GM18858 (cell line): ENCODE measurements around the gene MFSD12.
A peak's percentile ranks its signal among the peaks of the same experiment; 100 is the strongest.
"Not testable (repeated sequence)": the region's sequence is repeated elsewhere in the genome, so short reads cannot be mapped to it uniquely, and the experiment has no call there.

Experiments
- ATAC-seq: cut with Tn5 transposase; IDR thresholded peaks from one replicate; pipeline ENCODE4 v1.9.1; 2021; ENCODE audit not compliant: unreplicated experiment

Gene MFSD12

GRCh38 chr19:3508771-3509535 lies 48.4 kb downstream of the MFSD12 start:
- no peak for ATAC-seq

- ATAC-seq, result not testable (repeated sequence)
Observed at GRCh38 chr19:3508121-3508661, 49.2 kb downstream of the MFSD12 start.

DNA sequence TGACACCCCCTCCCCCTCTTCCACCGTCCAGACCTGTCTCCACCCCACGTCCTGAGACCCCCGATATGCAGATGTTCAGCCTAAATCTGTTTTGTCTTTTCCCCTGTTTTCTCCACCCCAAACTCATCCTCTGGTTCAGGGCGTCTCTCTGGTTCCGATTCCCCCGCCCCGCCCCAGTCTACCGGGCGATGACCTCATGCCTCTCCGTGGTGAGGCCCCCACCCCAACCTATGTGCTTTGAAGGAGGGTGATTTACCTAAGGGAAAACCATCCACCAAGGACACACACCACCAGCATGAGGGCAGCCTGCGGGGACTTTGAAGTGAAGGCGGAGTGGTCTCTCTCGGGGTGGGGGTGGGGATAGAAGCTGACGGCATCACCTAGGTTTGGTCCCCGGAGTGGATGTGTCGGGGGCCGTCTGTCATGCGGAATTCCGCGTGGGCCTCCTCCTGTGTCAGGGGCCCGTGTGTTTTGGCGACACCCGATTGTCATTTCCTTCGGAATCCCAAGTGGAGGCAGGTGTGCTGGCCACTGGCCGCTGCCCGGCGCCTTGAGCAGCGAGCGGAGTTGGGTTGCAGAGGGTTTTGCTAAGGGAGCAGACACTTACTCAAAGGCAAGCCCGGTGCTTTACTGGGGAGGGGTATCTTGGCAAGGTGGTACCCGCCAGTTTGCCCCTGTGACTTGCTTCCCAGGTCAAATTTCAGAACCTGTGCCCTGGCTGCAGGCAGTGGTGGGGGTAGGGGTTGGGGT lies 49.8 kb downstream of the MFSD12 start:
- ATAC-seq, result no peak

GRCh38 chr19:3506384-3507340 lies 50.7 kb downstream of the MFSD12 start:
- no peak for ATAC-seq

GRCh38 chr19:3505598-3506383 lies 51.6 kb downstream of the MFSD12 start, which contains the start of gene FZR1:
Gene FZR1 (plus strand): TSS chr19:3506311. CDS start chr19:3522990, 16,679 bp downstream.
- ATAC-seq, result peak; percentile 78

DNA sequence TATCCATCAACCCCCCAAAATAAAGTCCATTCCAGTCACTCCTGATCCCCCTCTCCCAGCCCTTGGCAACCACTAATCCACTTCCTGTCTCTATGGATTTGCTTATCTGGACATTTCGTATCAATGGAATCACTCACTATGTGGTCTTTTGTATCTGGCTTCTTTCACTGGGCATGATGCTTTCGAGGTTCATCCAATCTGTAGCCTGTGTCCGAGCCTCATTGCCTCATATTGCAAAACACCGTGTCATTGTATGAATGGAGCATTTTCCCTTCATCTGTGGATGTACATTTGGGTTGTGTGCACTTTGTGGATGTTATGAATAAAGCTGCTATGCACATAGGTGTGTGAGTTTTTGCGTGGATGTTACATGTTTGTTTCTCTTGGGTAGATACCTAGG lies 52.7 kb downstream of the MFSD12 start:
- no peak for ATAC-seq

DNA sequence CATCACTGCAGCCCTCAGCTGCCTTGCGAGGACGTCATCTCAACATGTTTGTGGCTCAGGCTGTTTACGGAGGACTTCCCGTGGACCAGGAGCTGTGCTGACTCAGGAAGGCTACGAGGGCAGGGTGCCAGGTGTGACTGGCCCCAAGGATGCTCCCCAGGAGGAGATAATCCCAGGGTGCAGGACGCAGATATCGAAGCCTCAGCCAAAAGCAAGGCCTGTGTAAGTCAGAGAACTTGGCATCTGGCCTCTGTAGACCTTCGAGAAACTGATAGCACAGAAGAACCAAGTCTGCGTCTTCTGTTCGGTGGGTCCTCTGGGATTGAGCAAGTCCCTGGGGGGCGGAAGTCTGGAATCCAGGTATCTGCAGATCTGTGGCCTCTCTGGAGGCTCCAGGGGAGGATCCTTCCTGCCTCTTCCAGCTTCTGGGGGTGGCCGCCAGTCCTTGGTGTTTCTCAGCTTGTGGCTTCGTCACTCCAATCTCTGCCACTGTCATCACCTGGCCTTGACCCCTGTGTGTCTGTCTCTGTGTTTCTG lies 54.3 kb downstream of the MFSD12 start:
- ATAC-seq, result no peak

- no peak for ATAC-seq
Observed at GRCh38 chr19:3501780-3502179, 55.6 kb downstream of the MFSD12 start.

DNA sequence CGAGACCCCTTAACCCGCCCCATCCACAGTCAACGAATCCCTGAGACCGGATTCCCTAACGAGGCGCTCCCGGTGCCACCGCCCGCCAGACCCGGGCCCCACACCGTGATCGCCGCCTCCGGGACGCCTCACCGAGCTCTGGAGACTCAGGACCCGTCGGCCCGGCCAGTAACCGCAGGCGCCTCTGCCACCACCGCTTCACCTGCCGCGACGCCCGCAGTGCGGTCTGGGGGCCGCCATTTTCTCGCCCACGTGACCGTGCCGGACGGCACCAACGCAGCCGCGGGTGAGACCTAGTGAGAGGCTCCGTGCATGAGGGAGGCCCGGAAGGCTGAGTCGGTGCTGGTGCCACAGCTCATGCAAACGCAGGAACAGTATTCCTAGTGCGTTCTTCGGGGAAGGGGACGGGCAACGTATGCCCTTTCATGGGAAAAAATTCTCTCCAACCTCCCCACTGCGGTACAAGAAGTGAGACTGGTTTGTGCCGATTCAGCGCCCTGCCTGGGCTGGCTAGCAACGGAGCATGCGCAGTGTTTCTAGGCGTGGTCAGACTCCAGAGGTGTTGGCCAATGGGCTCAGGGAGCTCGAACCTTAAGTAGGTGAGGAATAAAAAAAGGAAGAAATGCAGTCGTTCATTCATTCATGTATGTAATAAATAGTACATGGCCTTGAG lies 56.8 kb downstream of the MFSD12 start, which contains the start of gene DOHH:
TSS of gene DOHH (minus strand) at position 246 of the 673 bp plus-strand sequence. CDS start 3,860 bp downstream, outside the sequence.
- ATAC-seq, result peak; percentile 53

DNA sequence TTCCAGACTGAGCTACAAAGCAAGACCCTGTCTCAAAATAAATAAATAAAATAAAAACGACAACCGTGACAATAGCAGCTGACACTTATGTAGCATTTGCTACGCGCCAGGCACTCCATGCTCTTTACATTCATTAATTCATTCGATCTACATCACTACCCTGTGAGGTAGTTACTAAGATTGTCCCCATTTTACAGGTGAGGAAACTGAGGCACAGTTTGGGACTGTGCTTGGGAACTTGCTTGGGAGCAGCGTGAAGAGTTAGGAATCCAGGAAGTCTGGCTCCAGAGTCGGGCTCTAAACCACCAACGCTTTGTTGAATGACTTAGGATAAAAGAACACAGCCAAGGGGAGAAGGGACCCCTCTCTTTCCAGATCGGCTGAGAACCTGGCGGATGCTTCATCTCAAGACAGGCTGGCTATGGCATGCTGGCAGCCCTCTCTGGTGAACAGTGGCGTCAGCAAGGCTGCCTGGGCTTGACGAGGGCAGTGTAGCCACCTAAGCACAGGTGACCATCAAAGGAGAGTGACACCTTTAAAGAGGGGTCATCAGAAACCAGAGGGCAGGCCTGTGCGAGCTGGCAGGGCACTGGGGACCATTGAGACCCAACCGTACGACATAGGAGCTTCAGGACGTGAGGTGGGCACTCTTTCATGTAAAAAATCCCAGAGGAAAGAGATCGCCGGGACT lies 57.5 kb downstream of the MFSD12 start:
- no peak for ATAC-seq

GRCh38 chr19:3497757-3498520 lies 59.4 kb downstream of the MFSD12 start:
- ATAC-seq, result no peak

- no peak for ATAC-seq
Observed at GRCh38 chr19:3496392-3497273, 60.8 kb downstream of the MFSD12 start.

DNA sequence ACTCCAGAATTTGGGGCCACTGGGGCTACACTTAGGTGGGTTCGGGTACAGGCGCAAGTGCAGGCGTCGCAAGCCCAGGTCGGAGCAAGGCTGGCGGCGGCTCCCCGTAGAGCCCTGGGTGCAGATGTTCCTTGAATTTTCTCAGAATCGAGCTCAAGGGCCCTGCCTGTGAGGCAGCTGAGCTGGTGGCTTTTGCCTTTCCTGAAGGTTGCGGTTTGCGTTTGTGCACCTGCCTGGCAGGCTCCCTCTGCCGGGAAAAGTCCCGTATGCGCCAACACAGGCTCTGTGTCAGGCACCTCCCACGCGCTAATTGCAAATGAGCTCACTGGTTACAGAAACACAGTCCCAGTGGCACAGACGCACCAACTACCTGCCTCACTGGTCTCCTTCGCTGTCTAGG lies 62.8 kb downstream of the MFSD12 start:
- ATAC-seq, result no peak
